Glutamatergic neuron (in vitro differentiated cells): Measurements from ENCODE around the gene HOXB2. TPM values are rescaled to one million over a fixed set of nuclear protein-coding genes. Genes with fewer than 3 reads are reported as not detected.

Source experiments
- DNase-seq: peaks from one replicate; pipeline ENCODE4 v3.0.0; 2022
- H3K27ac Mint-ChIP-seq: one replicate; pipeline ENCODE4 v1.8.0; 2020; ENCODE audit warnings: mild to moderate bottlenecking, mixed read lengths, inconsistent platforms; ENCODE audit not compliant: unreplicated experiment
- H3K27me3 Mint-ChIP-seq: one replicate; pipeline ENCODE4 v1.8.0; 2020; ENCODE audit warnings: mild to moderate bottlenecking, moderate library complexity, mixed read lengths, inconsistent platforms; ENCODE audit not compliant: unreplicated experiment
- H3K36me3 Mint-ChIP-seq: one replicate; pipeline ENCODE4 v1.8.0; 2020; ENCODE audit warnings: mild to moderate bottlenecking, mixed read lengths, inconsistent platforms; ENCODE audit not compliant: unreplicated experiment
- H3K4me1 Mint-ChIP-seq: one replicate; pipeline ENCODE4 v1.8.0; 2020; ENCODE audit warnings: mild to moderate bottlenecking, low read depth, mixed read lengths, inconsistent platforms; ENCODE audit not compliant: unreplicated experiment
- H3K4me3 Mint-ChIP-seq: one replicate; pipeline ENCODE4 v1.8.0; 2020; ENCODE audit warnings: mild to moderate bottlenecking, mixed read lengths, inconsistent platforms; ENCODE audit not compliant: unreplicated experiment
- H3K9me3 Mint-ChIP-seq: one replicate; pipeline ENCODE4 v1.8.0; 2020; ENCODE audit warnings: mild to moderate bottlenecking, moderate library complexity, mixed read lengths, inconsistent platforms; ENCODE audit not compliant: unreplicated experiment
- CTCF ChIP-seq: fragments of 200-600 bp; sonication (generic); IDR thresholded peaks from one replicate; pipeline ENCODE4 v1.5.0; 2021; ENCODE audit not compliant: partially characterized antibody, unreplicated experiment
- total RNA-seq: library from RNA; stranded (reverse); fragmentation: NEBNext Ultra II Directional; extraction: Animal tissue kit (Norgen Biotek cat#: 25700); gene quantifications from one replicate; pipeline ENCODE4 v1.2.1, GENCODE V29; 2021; ENCODE audit not compliant: unreplicated experiment

HOXB2 gene
- total RNA-seq, 1 donor from 2014 or later, result 12.7 TPM

DNA sequence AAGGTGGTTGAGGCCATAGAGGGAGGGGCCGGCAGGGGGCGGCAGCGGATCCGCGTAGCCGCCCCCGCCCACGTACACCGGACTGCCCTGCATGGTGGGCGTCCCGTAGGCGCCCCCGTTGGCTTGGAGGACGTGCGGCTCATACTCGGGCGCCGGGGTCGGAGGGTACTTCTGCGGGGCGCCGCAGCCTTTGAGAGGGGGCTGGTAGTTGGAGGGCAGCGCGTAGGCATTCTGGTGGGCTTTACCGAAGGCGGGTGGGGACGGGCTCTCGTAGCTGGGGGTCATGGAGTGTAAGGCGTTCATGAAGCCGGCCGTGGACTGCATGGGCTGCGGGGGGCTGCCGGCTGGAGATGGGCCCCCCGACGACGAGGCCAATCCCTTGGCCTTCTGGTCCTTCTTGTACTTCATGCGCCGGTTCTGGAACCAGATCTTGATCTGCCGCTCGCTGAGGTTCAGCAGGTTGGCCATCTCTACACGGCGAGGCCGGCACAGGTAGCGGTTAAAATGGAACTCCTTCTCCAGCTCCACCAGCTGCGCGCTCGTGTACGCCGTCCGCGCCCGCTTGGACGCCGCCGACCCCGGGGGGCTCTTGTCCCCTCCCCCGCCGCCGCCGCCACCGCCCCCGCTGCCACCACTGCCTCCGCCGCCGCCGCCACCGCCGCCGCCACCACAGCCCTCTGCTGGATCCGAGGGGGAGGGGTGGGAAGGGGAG lies 5.7 kb upstream of the HOXB2 start:
- Mint-ChIP-seq H3K36me3 (no peaks in the 10 kb centered on the region), H3K4me3 (peak overlapping the region; percentile 34), H3K27me3 (peaks cover 42% of the 10 kb centered on the region), H3K9me3 (peaks cover 11% of the 10 kb centered on the region), H3K27ac (no peak overlapping the region), H3K4me1 (peaks cover 14% of the 10 kb centered on the region)
- DNase-seq, result peak; percentile 33
- peak; percentile 34 for TF ChIP-seq CTCF

DNA sequence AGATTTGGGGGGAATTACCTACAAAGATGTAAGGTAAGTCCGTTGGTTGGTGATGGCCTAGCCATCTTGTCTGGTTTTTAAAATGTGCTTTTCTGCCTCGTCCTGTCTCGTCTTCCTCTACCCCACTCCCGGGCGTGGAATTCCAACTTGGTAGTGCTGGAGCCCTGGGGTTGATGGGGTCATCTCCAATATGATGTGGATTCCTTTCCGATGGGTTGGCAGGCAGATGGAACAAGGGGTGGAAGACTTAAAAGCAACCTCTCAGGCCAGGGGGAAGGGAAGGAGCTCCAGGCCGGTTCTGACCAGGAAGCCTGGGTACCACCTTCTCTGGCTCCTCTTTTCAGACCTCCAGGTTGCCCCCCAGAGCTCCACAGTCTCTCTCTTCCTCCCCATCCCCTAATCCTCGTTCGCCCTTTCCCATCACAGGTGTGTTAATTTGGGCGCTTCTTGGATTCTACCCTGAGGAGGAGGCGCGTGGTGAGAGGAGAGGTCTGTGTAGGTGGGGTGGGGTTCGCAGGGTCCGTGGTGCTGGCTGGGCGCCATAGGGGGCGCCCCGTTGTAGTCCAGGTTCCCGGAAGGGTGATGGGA lies 5.1 kb upstream of the HOXB2 start:
- H3K27me3 Mint-ChIP-seq, result peaks cover 47% of the 10 kb centered on the region
- peaks cover 14% of the 10 kb centered on the region for H3K4me1 Mint-ChIP-seq
- no peak for DNase-seq
- no peak overlapping the region for H3K4me3 Mint-ChIP-seq
- TF ChIP-seq CTCF, result no peak
- peaks cover 8% of the 10 kb centered on the region for H3K9me3 Mint-ChIP-seq
- no peaks in the 10 kb centered on the region for H3K36me3 Mint-ChIP-seq
- no peak overlapping the region for H3K27ac Mint-ChIP-seq

DNA sequence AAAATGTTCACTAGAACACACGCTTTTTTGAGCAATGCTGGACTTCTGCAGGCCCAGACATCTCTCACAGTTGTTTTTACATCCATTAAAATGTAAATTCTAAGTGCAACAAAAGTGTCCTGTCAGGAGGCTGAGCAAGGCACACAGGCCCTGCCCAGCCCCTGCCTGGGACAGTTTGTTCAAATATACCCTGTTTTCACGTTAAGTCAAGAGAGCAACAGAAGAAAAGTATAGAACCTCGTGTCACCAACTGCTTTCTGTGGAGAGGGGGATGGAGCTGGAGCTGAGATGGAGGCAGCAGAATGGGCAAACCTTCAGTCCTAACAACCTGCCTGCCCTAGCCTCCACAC lies 4.3 kb upstream of the HOXB2 start:
- no peaks in the 10 kb centered on the region for H3K36me3 Mint-ChIP-seq
- H3K27ac Mint-ChIP-seq, result no peak overlapping the region
- no peak for TF ChIP-seq CTCF
- H3K4me3 Mint-ChIP-seq, result peak overlapping the region; percentile 36
- peaks cover 14% of the 10 kb centered on the region for H3K4me1 Mint-ChIP-seq
- peaks cover 7% of the 10 kb centered on the region for H3K9me3 Mint-ChIP-seq
- DNase-seq, result no peak
- H3K27me3 Mint-ChIP-seq, result peaks cover 46% of the 10 kb centered on the region

DNA sequence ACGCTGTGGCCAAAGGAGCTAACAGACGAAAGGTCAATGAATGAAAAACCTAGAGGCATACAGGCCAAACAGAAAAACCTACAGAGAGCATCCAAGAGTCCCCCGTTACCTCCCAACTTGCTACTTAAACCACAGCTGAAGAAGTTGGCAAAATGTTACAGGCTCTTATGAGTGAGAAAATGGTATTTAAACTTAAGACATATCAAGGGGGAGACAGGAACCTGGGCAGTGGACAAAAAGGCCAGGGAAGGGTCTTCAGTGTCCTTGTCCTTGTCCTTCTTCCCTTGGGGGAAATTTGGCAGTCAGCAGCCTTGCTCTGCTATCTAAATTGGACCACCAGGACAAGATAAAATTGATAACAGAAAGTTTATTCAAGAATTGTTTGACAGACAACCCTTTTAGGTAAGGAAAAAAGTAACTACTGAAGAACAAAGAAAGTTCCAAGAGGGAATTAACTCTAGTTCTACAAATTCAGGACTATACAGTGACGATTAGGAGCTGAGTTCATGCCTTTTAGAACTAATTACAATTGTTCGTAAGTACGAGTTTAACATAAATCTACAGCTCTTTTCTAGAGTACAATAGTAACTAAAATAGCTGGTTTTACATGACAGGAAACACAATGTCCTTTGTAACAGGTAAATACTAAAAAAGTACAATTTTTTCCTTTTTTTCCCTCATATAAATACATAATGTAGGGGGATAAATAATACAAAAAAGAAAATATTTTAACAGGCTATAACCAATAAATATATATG lies 3.8 kb upstream of the HOXB2 start:
- Mint-ChIP-seq H3K36me3 (no peaks in the 10 kb centered on the region), H3K4me3 (peak overlapping the region; percentile 66), H3K9me3 (peaks cover 9% of the 10 kb centered on the region), H3K4me1 (peaks cover 12% of the 10 kb centered on the region), H3K27ac (no peak overlapping the region), H3K27me3 (peaks cover 44% of the 10 kb centered on the region)
- no peak for TF ChIP-seq CTCF
- DNase-seq, result no peak
